Jurkat, Clone E6-1 (cell line): ENCODE results near the gene GALNT2.

Experiments
- DNase-seq: peaks from one replicate; pipeline ENCODE4 v3.0.0-alpha.2; 2011; ENCODE audit warnings: low read depth, low spot score
- H3K4me3 ChIP-seq: 2 replicates; pipeline ENCODE4 v1.5.1; 2011; ENCODE audit warnings: mild to moderate bottlenecking, low read length, control low read depth, moderate library complexity

GALNT2 gene

GRCh38 chr1:230273141-230273710 lies 206.2 kb downstream of the GALNT2 start:
- DNase-seq = peak; percentile 68
- H3K4me3 ChIP-seq = no peak overlapping the region

- no peak for DNase-seq
Measured at GRCh38 chr1:230274254-230274653, 207.2 kb downstream of the GALNT2 start.

DNA sequence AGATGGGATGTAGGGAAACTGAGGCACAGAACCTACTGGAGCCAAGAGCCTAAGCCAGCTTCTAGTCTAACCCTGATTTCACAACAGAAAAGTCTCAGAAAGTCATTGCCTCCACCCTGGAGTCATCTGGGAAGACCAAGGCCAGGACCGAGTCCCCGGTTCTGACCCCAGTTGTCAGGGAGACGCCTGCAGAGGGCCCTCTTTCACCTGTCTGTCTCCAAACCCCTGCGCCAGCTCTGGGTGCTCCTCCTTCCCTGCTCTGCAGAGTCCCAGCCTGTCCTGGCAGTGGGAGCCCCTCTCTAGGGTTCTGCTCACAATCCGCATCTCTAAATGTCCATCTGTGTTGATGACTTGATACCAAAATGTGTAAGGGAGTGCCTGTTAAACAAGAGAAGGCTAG lies 209.4 kb downstream of the GALNT2 start:
- DNase-seq = no peak
- no peak overlapping the region for H3K4me3 ChIP-seq

More at GRCh38 chr1:230274254-230274653, 207.2 kb downstream of the GALNT2 start:
- no peak overlapping the region for H3K4me3 ChIP-seq

DNA sequence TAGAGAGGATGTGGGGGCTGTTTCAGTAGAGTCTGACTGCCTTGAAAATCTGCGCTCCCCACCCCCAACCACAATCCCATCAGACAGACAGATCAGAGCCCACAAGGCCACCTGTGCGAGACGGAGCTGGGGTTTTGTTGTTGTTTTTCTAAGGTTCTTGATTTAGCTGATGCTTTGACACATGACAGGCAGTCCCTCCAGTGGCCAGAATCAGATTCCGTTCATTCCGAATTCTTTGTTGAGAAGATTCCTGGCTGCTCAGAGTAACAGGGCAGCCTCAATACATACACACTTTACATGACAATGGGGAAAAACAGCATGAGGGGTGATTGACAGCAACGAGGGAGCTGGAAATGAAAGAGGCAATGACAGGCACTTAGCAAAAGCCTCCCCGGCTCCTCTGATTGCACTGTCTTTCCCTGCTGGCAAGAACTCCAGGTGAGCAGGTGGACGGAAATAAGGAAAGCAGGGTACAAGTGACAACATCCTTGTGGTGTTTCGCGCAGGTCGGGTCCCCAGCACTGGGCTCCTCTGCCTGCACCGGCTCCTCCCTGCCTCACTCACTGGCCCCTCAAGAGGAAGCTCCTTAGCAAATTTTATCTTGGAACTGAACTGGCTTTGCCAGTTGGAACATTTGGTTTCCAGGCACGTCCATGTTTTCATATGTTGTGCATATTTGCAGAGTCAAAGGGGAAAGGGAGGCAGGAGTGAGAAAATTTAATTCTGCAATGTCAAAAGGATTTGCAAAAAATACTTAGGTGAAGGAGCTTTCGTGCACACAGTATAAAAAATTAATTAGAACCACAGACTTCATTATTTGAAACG lies 210.4 kb downstream of the GALNT2 start:
- peak; percentile 96 for DNase-seq
- H3K4me3 ChIP-seq = peak overlapping the region; percentile 21; the same call in 1 of the 2 replicates

- peak overlapping the region; percentile 20; the same call in 1 of the 2 replicates for H3K4me3 ChIP-seq
- peak; percentile 76 for DNase-seq
Measured at GRCh38 chr1:230278376-230278775, 211.3 kb downstream of the GALNT2 start.

- peak; percentile 76 for DNase-seq
- H3K4me3 ChIP-seq = peak overlapping the region; percentile 20
Measured at GRCh38 chr1:230278871-230279582, 212.0 kb downstream of the GALNT2 start.

GRCh38 chr1:230279583-230279945 lies 212.5 kb downstream of the GALNT2 start:
- DNase-seq = no peak
- H3K4me3 ChIP-seq = no peak overlapping the region

- no peak for DNase-seq
- H3K4me3 ChIP-seq = peak overlapping the region; percentile 9
Measured at GRCh38 chr1:230280054-230280795, 213.2 kb downstream of the GALNT2 start.

DNA sequence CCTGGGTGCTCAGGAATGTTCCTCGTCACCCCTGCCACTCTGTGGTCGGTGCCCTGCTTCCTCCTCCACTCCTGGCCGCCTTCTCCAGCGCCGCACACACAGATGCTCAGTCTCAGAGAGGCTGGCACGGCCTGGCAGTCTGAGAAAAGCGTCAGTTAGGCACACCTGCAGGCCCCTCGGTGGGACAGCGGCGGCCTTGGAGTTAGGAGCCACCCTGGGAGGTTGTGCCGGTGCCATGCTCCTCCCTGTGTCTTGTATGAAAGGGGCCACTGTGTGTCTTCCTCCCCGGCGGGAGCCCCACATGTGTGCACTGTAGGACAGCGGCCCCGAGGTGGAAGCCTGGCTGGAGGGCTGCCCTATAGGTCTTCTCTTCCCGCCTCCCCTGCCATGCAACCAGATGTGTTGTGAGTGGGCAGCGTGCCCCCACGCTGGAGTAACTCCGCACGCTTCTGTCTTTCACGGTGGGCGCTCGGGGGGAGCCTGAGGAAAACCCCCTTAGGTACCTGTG lies 213.9 kb downstream of the GALNT2 start:
- H3K4me3 ChIP-seq = peak overlapping the region; percentile 9

DNA sequence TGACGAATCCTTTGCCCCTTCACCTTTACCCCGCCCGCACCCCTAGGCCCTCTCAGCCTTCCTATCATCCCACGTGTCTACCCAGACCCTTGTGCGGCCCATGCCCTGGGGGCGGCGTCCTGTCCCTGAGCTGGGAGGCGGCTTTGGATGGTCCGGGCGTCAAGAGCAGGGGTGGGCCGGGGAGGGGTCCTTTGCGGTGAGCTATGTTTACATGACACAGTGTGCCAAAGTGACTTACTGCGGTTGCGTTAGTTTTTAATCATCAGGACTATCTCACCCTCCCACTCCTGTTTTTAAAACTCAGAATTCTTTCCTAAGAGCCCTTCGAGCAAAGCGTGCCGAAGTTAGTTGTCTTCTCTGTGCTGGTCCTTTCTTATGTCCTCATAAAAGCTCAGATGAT lies 214.5 kb downstream of the GALNT2 start:
- no peak overlapping the region for H3K4me3 ChIP-seq
- DNase-seq = no peak

More for the DNA sequence above, 213.9 kb downstream of the GALNT2 start:
- peak; percentile 74 for DNase-seq

DNA sequence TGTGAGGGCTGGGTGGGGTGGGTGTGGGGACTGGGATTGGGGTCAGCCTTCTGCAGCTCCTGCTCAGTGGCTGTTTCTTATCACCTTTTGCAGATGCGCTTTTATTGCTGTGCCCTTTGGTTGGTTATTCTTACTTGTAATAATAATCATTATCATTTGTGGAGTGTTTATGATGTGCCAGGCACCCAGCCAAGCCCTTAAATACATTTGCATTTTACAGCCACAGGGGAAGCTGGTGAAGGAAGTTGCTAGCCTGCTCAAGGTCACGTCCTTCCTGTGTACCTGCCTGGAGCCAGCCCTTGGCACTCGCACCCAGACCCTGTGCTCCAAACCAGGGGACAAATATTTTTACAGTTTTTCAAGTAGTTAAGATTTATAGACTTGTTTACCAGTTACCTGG lies 215.1 kb downstream of the GALNT2 start:
- no peak overlapping the region for H3K4me3 ChIP-seq
- peak; percentile 65 for DNase-seq

GRCh38 chr1:230283678-230284077 lies 216.6 kb downstream of the GALNT2 start:
- no peak overlapping the region for H3K4me3 ChIP-seq
- no peak for DNase-seq

DNA sequence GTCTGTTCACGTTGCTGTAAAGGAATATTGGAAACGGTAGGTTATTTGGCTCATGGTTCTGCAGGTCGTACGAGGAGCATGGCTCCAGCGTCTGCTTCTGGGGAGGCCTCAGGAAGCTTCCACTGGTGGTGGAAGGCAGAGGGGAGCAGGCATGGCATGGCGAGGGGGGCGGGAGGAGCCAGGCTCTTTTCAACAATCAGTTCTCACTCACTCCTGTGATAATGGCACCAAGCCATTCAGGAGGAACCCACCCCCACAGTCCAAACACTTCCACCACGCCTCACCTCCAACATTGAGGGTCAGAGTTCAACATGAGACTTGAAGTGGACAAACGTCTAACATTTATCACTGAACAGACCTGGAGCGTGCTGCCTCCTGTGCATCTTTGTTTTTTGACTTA lies 217.9 kb downstream of the GALNT2 start:
- no peak for DNase-seq
- H3K4me3 ChIP-seq = no peak overlapping the region

DNA sequence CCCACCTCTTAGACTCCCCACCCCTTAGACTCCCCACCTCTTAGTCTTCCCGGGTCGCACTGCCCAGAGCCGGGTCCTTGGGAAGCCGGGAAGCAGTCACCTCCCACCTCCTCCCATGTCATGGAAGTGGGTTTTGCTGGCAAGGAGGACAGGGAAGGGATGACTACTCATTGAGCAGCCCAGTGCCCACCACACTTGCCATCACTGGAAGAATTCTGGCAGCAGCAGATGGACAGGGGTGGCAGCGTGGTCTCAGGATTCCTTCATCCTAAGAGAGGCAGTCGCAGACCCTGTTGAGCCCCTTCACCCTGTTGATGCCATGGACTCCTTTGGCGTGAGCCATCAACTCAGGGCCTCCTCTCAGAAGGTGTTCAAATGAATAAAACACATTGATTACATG lies 218.3 kb downstream of the GALNT2 start:
- no peak for DNase-seq
- no peak overlapping the region for H3K4me3 ChIP-seq

DNA sequence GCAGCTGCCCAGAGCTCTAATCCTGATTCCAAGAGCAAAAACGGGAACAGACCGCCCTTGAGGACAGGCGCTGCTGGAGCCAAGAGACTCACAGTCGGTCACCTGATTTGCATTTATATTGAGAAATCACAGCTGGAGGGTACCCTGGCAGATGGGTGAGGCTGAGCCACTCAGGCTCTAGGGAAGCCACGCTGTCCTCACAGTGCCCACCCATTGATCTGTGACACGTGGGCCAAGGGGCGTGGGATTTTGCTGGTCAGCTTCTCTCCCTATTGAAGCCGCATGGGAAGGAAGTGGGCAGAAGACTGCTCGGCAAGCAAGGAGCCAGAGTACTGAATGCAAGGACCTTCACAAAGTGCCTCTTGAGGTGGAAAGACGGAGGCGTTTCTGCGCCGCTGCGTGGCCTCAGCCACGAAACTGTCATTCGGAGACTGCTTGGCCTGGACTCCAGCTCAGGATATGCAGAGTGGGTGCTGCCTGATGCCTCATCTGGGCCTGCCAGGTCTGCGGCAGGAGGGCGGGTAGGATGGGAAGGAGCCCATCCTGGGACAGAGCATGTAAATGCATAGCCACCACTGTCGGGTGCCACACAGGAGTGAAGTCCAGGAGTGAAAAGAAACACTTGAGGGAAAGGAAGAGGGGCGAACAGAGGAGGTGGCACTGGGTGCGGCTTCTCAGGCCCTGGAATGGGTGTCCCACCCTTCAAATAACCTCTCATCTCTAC lies 219.3 kb downstream of the GALNT2 start:
- DNase-seq = no peak
- H3K4me3 ChIP-seq = no peak overlapping the region

- no peak overlapping the region for H3K4me3 ChIP-seq
- no peak for DNase-seq
Measured at GRCh38 chr1:230286890-230287269, 219.8 kb downstream of the GALNT2 start.

- no peak overlapping the region for H3K4me3 ChIP-seq
- DNase-seq = no peak
Measured at GRCh38 chr1:230287674-230288315, 220.8 kb downstream of the GALNT2 start.

DNA sequence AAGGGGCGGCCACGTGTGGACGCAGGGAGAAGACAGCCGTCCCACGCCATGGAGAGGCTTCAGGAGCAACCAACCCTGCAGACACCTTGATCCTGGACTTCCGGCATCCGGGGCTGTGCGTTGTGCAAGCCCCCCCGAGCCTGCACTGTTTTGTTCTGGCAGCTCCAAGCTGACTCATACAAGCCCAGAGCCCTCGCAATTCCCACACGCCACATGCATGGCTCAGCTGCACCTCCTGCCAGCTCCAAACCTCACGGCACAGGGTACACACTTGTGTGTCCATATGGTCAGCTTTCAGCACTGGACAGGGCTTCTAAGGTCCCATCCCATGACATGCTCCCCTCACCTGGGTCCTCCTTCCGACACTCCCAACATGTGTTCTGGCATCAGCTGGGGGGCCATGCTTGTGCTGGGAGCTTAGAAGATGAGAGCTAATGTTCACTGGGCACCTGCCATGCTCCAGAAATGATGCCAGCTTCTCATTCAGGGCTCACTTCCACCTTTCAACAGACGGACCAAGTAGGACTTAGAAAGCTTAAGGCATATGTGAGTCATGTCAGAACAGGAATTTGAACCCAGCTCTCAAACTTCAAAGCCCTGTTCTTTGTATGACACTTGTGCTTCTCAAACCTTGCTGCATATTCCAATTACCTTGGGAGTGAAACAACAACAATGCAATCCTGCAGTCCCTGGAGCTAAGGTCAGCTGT lies 221.8 kb downstream of the GALNT2 start:
- no peak for DNase-seq
- no peak overlapping the region for H3K4me3 ChIP-seq
